Endothelial cell (in vitro differentiated cells): ENCODE data around the gene ATCAY. TPM values are rescaled to one million over a fixed set of nuclear protein-coding genes. Genes with fewer than 3 reads are reported as not detected.

Experiments used
- DNase-seq: peaks from one replicate; pipeline ENCODE4 v3.0.0; 2021; ENCODE audit warnings: low spot score
- H3K27ac Mint-ChIP-seq: one replicate; pipeline ENCODE4 v1.8.0; 2021; ENCODE audit warnings: mixed read lengths, inconsistent platforms; ENCODE audit not compliant: unreplicated experiment
- H3K27me3 Mint-ChIP-seq: one replicate; pipeline ENCODE4 v1.8.0; 2021; ENCODE audit warnings: mild to moderate bottlenecking, moderate library complexity, mixed read lengths, inconsistent platforms; ENCODE audit not compliant: unreplicated experiment
- H3K36me3 Mint-ChIP-seq: one replicate; pipeline ENCODE4 v1.8.0; 2021; ENCODE audit warnings: mild to moderate bottlenecking, low read depth, mixed read lengths, inconsistent platforms; ENCODE audit not compliant: unreplicated experiment
- H3K4me1 Mint-ChIP-seq: one replicate; pipeline ENCODE4 v1.8.0; 2021; ENCODE audit warnings: mild to moderate bottlenecking, mixed read lengths, inconsistent platforms; ENCODE audit not compliant: unreplicated experiment
- H3K4me3 Mint-ChIP-seq: one replicate; pipeline ENCODE4 v1.8.0; 2021; ENCODE audit warnings: mild to moderate bottlenecking, mixed read lengths, inconsistent platforms; ENCODE audit not compliant: unreplicated experiment
- H3K9me3 Mint-ChIP-seq: one replicate; pipeline ENCODE4 v1.8.0; 2021; ENCODE audit warnings: mixed read lengths, inconsistent platforms; ENCODE audit not compliant: unreplicated experiment
- long read RNA-seq: library from polyadenylated mRNA; unstranded; transcript quantifications from one replicate; pipeline ENCODE4 v2.0.0, GENCODE V29; 2020; ENCODE audit not compliant: unreplicated experiment
- total RNA-seq: library from RNA; stranded (reverse); fragmentation: NEBNext Ultra II Directional; extraction: Animal tissue kit (Norgen Biotek cat#: 25700); gene quantifications from one replicate; pipeline ENCODE4 v1.2.1, GENCODE V29; 2021; ENCODE audit not compliant: unreplicated experiment
- TF ChIP-seq, protein P1 (sequence below): fragments of 200-600 bp; sonication (generic); IDR thresholded peaks from one replicate; pipeline ENCODE4 v1.5.0; 2021; ENCODE audit warnings: antibody characterized with exemption; ENCODE audit not compliant: unreplicated experiment

ATCAY gene
- total RNA-seq: 0.67 TPM
- long read RNA-seq, partial matches to known transcripts: 0 of 1 reads
- long read RNA-seq, other reads (novel, unspliced or antisense): 1 of 1 reads

GRCh38 chr19:3880471-3881271 is at the start of gene ATCAY:
Gene ATCAY, plus strand, starts transcription at chr19:3880685. Its CDS starts 5,083 bp downstream, at chr19:3885768.
- peaks cover 15% of the 10 kb centered on the region for H3K27me3 Mint-ChIP-seq
- TF ChIP-seq, protein P1, sequence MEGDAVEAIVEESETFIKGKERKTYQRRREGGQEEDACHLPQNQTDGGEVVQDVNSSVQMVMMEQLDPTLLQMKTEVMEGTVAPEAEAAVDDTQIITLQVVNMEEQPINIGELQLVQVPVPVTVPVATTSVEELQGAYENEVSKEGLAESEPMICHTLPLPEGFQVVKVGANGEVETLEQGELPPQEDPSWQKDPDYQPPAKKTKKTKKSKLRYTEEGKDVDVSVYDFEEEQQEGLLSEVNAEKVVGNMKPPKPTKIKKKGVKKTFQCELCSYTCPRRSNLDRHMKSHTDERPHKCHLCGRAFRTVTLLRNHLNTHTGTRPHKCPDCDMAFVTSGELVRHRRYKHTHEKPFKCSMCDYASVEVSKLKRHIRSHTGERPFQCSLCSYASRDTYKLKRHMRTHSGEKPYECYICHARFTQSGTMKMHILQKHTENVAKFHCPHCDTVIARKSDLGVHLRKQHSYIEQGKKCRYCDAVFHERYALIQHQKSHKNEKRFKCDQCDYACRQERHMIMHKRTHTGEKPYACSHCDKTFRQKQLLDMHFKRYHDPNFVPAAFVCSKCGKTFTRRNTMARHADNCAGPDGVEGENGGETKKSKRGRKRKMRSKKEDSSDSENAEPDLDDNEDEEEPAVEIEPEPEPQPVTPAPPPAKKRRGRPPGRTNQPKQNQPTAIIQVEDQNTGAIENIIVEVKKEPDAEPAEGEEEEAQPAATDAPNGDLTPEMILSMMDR: no peak
- no peak within 1 kb of the TSS for H3K27ac Mint-ChIP-seq
- H3K36me3 Mint-ChIP-seq: no peaks in the 10 kb centered on the region
- no peak within 1 kb of the TSS for H3K4me3 Mint-ChIP-seq
- peaks cover 13% of the 10 kb centered on the region for H3K4me1 Mint-ChIP-seq
- no peak for DNase-seq
- H3K9me3 Mint-ChIP-seq: no peaks in the 10 kb centered on the region

DNA sequence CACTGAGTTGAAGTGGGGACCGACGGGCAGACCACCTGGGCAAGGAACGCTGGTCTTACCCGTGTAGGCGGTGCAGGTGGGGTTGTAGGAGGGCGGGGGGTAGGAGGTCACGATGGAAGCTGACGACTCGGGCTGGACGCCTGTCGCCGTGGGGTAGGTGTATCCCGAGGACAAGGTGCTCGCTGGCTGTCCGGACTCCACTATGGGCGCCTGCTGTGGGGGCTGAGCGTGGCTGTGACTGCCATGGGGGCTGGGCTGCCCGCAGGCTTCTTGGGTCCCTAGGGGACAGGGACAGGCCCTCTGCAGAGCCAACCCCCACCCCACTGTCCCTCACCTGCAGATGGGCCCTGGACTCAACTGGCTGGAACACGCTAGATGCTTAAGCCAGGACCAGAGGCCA is 48.9 kb upstream of the ATCAY start:
- Mint-ChIP-seq H3K4me3 (no peak overlapping the region), H3K27me3 (no peaks in the 10 kb centered on the region), H3K36me3 (no peaks in the 10 kb centered on the region), H3K9me3 (no peaks in the 10 kb centered on the region), H3K27ac (no peak overlapping the region), H3K4me1 (no peaks in the 10 kb centered on the region)
- no peak for DNase-seq
- TF ChIP-seq, protein P1: no peak

GRCh38 chr19:3832001-3832400 is 48.5 kb upstream of the ATCAY start:
- no peaks in the 10 kb centered on the region for H3K27me3 Mint-ChIP-seq
- H3K4me3 Mint-ChIP-seq: no peak overlapping the region
- no peak for DNase-seq
- H3K36me3 Mint-ChIP-seq: no peaks in the 10 kb centered on the region
- H3K27ac Mint-ChIP-seq: no peak overlapping the region
- H3K4me1 Mint-ChIP-seq: no peaks in the 10 kb centered on the region
- TF ChIP-seq, protein P1: no peak
- H3K9me3 Mint-ChIP-seq: no peaks in the 10 kb centered on the region

GRCh38 chr19:3833578-3834348 is 46.7 kb upstream of the ATCAY start:
- DNase-seq: no peak
- Mint-ChIP-seq H3K27ac (no peak overlapping the region), H3K9me3 (no peaks in the 10 kb centered on the region), H3K27me3 (peaks cover 2% of the 10 kb centered on the region), H3K4me1 (no peaks in the 10 kb centered on the region), H3K36me3 (no peaks in the 10 kb centered on the region), H3K4me3 (no peak overlapping the region)
- TF ChIP-seq, protein P1: no peak
